Measurements from ENCODE around the gene AGPAT3.

- TF ChIP-seq CTCF (IDR thresholded peaks at IDR 0.05) (no peak), POLR2A (IDR thresholded peaks at IDR 0.05) (no peak)
Observed at GRCh38 chr21:43873673-43874072, 8.7 kb downstream of the AGPAT3 start.

All from testis (tissue), 2 donors.